Mammary epithelial cell (primary cell): ENCODE results near the gene ATF2.

Source experiments
- EZH2 ChIP-seq: IDR thresholded peaks from 2 replicates; pipeline ENCODE4 v1.6.1; 2012; ENCODE audit warnings: low read length, inconsistent platforms, borderline replicate concordance
- TF ChIP-seq, protein P1 (sequence below), 2 donors: IDR thresholded peaks in 1 of 2; conservative IDR thresholded peaks in 1 of 2; 2 replicates each; pipeline ENCODE4 v1.5.1; 2011 to 2012; ENCODE audit warnings: inconsistent platforms in 2 of 2, low read length in 2 of 2, mild to moderate bottlenecking in 2 of 2, control low read depth in 1 of 2, low read depth in 1 of 2; ENCODE audit not compliant: insufficient read depth in 1 of 2; ENCODE audit errors: extremely low read depth in 1 of 2

DNA sequence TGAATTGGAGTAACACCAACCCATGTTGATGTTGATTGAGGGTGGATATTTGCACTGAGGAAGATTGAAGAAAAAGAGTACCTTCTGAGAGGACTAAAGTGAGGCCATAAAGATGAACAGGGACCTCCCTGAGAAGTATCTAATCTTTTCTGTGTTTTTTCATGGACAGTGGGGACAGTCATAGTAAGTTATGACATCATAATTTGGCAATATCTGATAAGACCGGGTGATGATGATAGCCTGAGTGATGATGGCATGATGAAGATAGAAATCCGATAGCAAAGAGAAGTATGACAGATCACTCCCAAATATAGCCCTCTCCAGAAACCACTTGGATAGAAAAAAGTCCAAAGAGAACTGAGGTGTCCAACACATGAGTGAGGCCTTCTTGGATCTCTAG, 15.7 kb upstream of the ATF2 start:
- TF ChIP-seq, protein P1, sequence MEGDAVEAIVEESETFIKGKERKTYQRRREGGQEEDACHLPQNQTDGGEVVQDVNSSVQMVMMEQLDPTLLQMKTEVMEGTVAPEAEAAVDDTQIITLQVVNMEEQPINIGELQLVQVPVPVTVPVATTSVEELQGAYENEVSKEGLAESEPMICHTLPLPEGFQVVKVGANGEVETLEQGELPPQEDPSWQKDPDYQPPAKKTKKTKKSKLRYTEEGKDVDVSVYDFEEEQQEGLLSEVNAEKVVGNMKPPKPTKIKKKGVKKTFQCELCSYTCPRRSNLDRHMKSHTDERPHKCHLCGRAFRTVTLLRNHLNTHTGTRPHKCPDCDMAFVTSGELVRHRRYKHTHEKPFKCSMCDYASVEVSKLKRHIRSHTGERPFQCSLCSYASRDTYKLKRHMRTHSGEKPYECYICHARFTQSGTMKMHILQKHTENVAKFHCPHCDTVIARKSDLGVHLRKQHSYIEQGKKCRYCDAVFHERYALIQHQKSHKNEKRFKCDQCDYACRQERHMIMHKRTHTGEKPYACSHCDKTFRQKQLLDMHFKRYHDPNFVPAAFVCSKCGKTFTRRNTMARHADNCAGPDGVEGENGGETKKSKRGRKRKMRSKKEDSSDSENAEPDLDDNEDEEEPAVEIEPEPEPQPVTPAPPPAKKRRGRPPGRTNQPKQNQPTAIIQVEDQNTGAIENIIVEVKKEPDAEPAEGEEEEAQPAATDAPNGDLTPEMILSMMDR (conservative IDR thresholded peaks at IDR 0.05 in 1 of 2, IDR thresholded peaks at IDR 0.05 in 1 of 2; ENCODE audit: extremely low read depth in 1 of 2, insufficient read depth in 1 of 2, low read depth in 1 of 2, low read length in 2 of 2) = no peak
- no peak for TF ChIP-seq EZH2
